B cell (primary cell): ENCODE measurements around the gene SPATA24. TPM values are rescaled to one million over a fixed set of nuclear protein-coding genes. Genes with fewer than 3 reads are reported as not detected.

ENCODE experiments used
- ATAC-seq: fragments of 200-7000 bp; cut with Tn5 transposase; one replicate; pipeline ENCODE4 v1.10.0; 2021; ENCODE audit warnings: low read depth, mild to moderate bottlenecking, moderate number of reproducible peaks, moderate library complexity
- CTCF ChIA-PET: fragments of 350-600 bp; sonication (Branson Sonifier 250); formaldehyde crosslinking; loops from one replicate; lab custom pipeline; 2021; ENCODE audit warnings: antibody characterized with exemption, inconsistent platforms; lab: Charles Lee
- POLR2A ChIA-PET: fragments of 350-600 bp; sonication (Branson Sonifier 250); formaldehyde crosslinking; loops from one replicate; lab custom pipeline; 2021; ENCODE audit warnings: antibody characterized with exemption; lab: Charles Lee
- DNase-seq: peaks from one replicate; pipeline ENCODE4 v3.0.0; 2013
- H2AFZ ChIP-seq: 2 replicates; pipeline ENCODE4 v1.6.1; 2012; ENCODE audit warnings: mild to moderate bottlenecking, low read depth, low read length; ENCODE audit not compliant: insufficient read depth, poor library complexity, severe bottlenecking
- H3K27ac ChIP-seq, 2 donors: 1 replicate in 1 of 2; 2 replicates in 1 of 2; pipeline ENCODE4 v1.5.1; 2012 to 2013; ENCODE audit warnings: low read length in 2 of 2, mild to moderate bottlenecking in 2 of 2, moderate library complexity in 1 of 2
- H3K27me3 ChIP-seq, 4 experiments: fragments of 200-600 bp in 1 of 4; sonication (generic) in 1 of 4; replicated peaks in 1 of 4; 1 replicate in 2 of 4; 2 replicates in 2 of 4; pipeline versions ENCODE4 v1.6.1 to v1.7.0; 2013 to 2016; ENCODE audit warnings: low read length in 3 of 4, mild to moderate bottlenecking in 2 of 4, mixed read lengths in 1 of 4, moderate library complexity in 1 of 4; ENCODE audit not compliant: insufficient read depth in 4 of 4, control insufficient read depth in 3 of 4; ENCODE audit errors: control extremely low read depth in 1 of 4
- H3K36me3 ChIP-seq, 2 experiments: replicated peaks in 1 of 2; 1 replicate in 1 of 2; 2 replicates in 1 of 2; pipeline versions ENCODE4 v1.6.1 to v1.7.1; 2013; ENCODE audit warnings: low read length in 1 of 2; ENCODE audit not compliant: insufficient read depth in 2 of 2, control insufficient read depth in 1 of 2; ENCODE audit errors: control extremely low read depth in 1 of 2, extremely low read depth in 1 of 2
- H3K4me1 ChIP-seq, 2 donors: fragments of 200-600 bp in 1 of 2; sonication (generic) in 1 of 2; 1 replicate in 1 of 2; 2 replicates in 1 of 2; pipeline versions ENCODE4 v1.5.1 to v1.6.1; 2013 to 2017; ENCODE audit warnings: low read length in 2 of 2; ENCODE audit not compliant: control insufficient read depth in 2 of 2, insufficient read depth in 2 of 2
- H3K4me2 ChIP-seq: replicated peaks from 2 replicates; pipeline ENCODE3; 2012; ENCODE audit warnings: mild to moderate bottlenecking, low read depth, low read length; ENCODE audit not compliant: poor library complexity, severe bottlenecking
- H3K4me3 ChIP-seq, 5 experiments: fragments of 200-600 bp in 1 of 5; sonication (generic) in 1 of 5; 1 replicate in 3 of 5; 2 replicates in 2 of 5; pipeline versions ENCODE4 v1.5.1 to v1.7.0; 2011 to 2016; ENCODE audit warnings: low read length in 4 of 5, mild to moderate bottlenecking in 4 of 5, low read depth in 2 of 5, control low read depth in 1 of 5, moderate library complexity in 1 of 5; ENCODE audit not compliant: insufficient read depth in 1 of 5; ENCODE audit errors: control extremely low read depth in 1 of 5, extremely low read depth in 1 of 5
- H3K79me2 ChIP-seq: fragments of 200-600 bp; sonication (generic); one replicate; pipeline ENCODE4 v1.6.0; 2016; ENCODE audit warnings: low read length; ENCODE audit not compliant: control insufficient read depth, insufficient read depth
- H3K9ac ChIP-seq: fragments of 200-600 bp; sonication (generic); 2 replicates; pipeline ENCODE4 v1.6.1; 2017; ENCODE audit warnings: mild to moderate bottlenecking, low read length, moderate library complexity
- H3K9me3 ChIP-seq, 3 donors: one replicate each; pipeline versions ENCODE4 v1.6.1 to v1.7.1; 2013; ENCODE audit warnings: low read length in 2 of 3; ENCODE audit not compliant: control insufficient read depth in 2 of 3, insufficient read depth in 1 of 3; ENCODE audit errors: control extremely low read depth in 1 of 3
- H4K20me1 ChIP-seq: 2 replicates; pipeline ENCODE4 v1.6.0; 2012; ENCODE audit warnings: mild to moderate bottlenecking, low read length; ENCODE audit not compliant: insufficient read depth, control insufficient read depth, poor library complexity, severe bottlenecking
- H3K27ac Mint-ChIP-seq: one replicate; pipeline ENCODE4 v1.8.0; 2021; ENCODE audit warnings: mixed read lengths
- H3K27me3 Mint-ChIP-seq: one replicate; pipeline ENCODE4 v1.8.0; 2021; ENCODE audit warnings: mixed read lengths
- H3K4me1 Mint-ChIP-seq: one replicate; pipeline ENCODE4 v1.8.0; 2021; ENCODE audit warnings: mixed read lengths
- H3K4me3 Mint-ChIP-seq: one replicate; pipeline ENCODE4 v1.8.0; 2021; ENCODE audit warnings: mixed read lengths
- H3K9me3 Mint-ChIP-seq: one replicate; pipeline ENCODE4 v1.8.0; 2022; ENCODE audit warnings: mixed read lengths; ENCODE audit not compliant: insufficient read depth
- EZH2 ChIP-seq: IDR thresholded peaks from 2 replicates; pipeline ENCODE4 v1.6.1; 2012; ENCODE audit warnings: borderline replicate concordance, low read depth, mild to moderate bottlenecking, moderate library complexity, low read length; ENCODE audit not compliant: insufficient read depth, poor library complexity, severe bottlenecking
- WGBS: methylation state at CpG from one replicate; pipeline ENCODE4 v1.1.5; 2013; ENCODE audit warnings: missing lambda C conversion rate; ENCODE audit not compliant: insufficient coverage; 5-methylcytosine and 5-hydroxymethylcytosine counted together
- intact Hi-C: fragments of 100-400 bp; cut with micrococcal nuclease; formaldehyde crosslinking; loops from one replicate; pipeline ENCODE4 v1.10.0; 2022
- polyA plus RNA-seq: library from polyadenylated mRNA; depleted of rRNA; stranded (reverse); fragments of >200 nt; gene quantifications from 2 replicates; pipeline ENCODE4 v1.2.3, GENCODE V29; 2012
- total RNA-seq, 2 donors: library from RNA; stranded (reverse); fragments of 120-200 nt in 1 of 2; gene quantifications; 1 replicate in 1 of 2; 2 replicates in 1 of 2; pipeline versions ENCODE4 v1.2.3 to v1.2.4, GENCODE V29; 2013 to 2022
- TF ChIP-seq, protein P1 (sequence below): fragments of 200-600 bp; IDR thresholded peaks from one replicate; pipeline ENCODE4 v1.8.0; 2022; ENCODE audit warnings: antibody characterized with exemption, mild to moderate bottlenecking

The SPATA24 gene
- total and polyA plus RNA-seq, 2 donors (not counting 1 experiment from before 2014, with no cell fraction given), result 2.0 to 6.4 TPM

DNA sequence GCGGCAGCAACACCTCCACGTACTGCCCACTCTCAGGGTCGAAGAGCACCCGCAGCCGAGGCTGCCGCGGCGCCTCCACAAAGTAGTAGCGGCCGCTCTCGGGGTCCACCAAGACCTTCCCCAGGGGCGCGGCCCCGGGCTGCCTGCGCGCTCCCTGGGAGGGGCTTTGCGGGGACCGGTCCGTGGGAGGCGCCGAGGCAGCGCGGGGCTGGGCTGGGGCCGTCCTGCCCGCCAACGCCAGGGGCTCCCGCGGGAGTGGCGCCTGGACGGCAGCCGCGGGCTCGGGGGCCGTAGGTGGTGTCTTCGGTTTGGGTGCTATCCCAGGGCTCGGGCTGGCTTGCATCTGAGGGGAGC lies 11.6 kb downstream of the SPATA24 start:
- peaks cover 0 to 4% (median 0%) of the 10 kb centered on the region in 3 donors for H3K9me3 ChIP-seq
- peaks cover 7% of the 10 kb centered on the region for H4K20me1 ChIP-seq
- Mint-ChIP-seq H3K27ac (peak overlapping the region; percentile 99), H3K4me3 (peak overlapping the region; percentile 99), H3K27me3 (no peaks in the 10 kb centered on the region), H3K9me3 (no peaks in the 10 kb centered on the region), H3K4me1 (peaks cover 52% of the 10 kb centered on the region)
- H3K36me3 ChIP-seq, result no peaks in the 10 kb centered on the region
- H3K27me3 ChIP-seq, result no peaks in the 10 kb centered on the region
- peak overlapping the region; percentile 70 for H3K9ac ChIP-seq
- CTCF ChIA-PET, result interaction anchor here (0.6 to 3.1 kb wide), 14 partner anchors 11 to 566 kb away, joined by 3 to 16 read pairs (median 4); partner anchors contain the start of genes DNAJC18, MATR3, PAIP2 and SPATA24
- H2AFZ ChIP-seq, result peak overlapping the region; percentile 88
- peak; percentile 11 for ATAC-seq
- 3% methylated on average over 36 of the region's 36 CpGs for WGBS
- H3K4me2 ChIP-seq, result peak overlapping the region; percentile 91
- H3K27ac ChIP-seq, result peak overlapping the region; percentile 86 to 89
- H3K4me3 ChIP-seq, result peak overlapping the region in 4 of 5 experiments; percentile 73 to 90 (median 84)
- POLR2A ChIA-PET, result interaction anchor here (1.4 to 8.4 kb wide), 3 partner anchors 51 to 132 kb away, joined by 6 to 70 read pairs (median 20); partner anchors contain the start of genes MATR3 and PAIP2
- H3K4me1 ChIP-seq, result peaks cover 50 to 66% of the 10 kb centered on the region in 2 donors
- no peak for DNase-seq
- intact Hi-C loops, result loop anchor here (1.0 to 5.0 kb wide), 6 partner anchors 46 to 815 kb away; partner anchors contain the start of genes DNAJC18, HSPA9 and PAIP2
- peaks cover 31% of the 10 kb centered on the region for H3K79me2 ChIP-seq
- TF ChIP-seq, protein P1, sequence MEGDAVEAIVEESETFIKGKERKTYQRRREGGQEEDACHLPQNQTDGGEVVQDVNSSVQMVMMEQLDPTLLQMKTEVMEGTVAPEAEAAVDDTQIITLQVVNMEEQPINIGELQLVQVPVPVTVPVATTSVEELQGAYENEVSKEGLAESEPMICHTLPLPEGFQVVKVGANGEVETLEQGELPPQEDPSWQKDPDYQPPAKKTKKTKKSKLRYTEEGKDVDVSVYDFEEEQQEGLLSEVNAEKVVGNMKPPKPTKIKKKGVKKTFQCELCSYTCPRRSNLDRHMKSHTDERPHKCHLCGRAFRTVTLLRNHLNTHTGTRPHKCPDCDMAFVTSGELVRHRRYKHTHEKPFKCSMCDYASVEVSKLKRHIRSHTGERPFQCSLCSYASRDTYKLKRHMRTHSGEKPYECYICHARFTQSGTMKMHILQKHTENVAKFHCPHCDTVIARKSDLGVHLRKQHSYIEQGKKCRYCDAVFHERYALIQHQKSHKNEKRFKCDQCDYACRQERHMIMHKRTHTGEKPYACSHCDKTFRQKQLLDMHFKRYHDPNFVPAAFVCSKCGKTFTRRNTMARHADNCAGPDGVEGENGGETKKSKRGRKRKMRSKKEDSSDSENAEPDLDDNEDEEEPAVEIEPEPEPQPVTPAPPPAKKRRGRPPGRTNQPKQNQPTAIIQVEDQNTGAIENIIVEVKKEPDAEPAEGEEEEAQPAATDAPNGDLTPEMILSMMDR, result no peak

DNA sequence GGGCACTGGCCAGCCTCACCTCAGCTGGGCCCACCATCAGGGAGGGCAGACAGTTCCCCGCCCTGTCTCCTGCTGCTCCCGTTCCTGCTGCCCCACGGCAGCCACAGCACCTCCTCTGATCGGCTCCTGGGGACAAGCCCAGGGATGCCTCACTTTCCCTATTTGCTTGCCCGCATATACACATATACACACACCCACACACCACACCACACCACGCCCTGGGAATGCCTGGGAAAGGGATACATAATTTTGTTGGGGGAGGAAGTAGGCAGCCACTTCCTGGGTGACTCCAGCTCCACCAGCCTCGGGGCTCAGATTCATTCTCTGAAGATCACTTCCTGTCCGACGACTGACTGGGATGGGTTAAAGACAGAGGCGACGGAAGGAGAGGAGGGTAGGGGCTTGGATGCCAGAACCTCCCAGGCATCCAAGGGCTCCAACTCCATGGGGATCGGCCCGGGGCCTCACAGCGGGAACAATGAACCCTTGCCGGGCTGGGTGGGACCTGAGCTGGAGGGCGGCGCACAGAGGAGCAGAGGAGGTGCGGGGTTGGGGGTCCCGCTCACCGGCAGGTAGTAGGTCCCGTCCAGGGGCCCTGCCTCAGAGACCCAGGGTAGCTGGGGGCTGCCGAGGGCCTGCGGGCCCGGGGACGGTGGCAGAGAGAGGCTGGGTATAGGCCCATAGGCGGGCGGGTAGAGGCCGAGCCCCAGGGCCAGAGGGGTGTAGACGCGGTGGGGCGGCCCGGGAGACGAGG lies 12.1 kb downstream of the SPATA24 start:
- ATAC-seq (no peak), DNase-seq (no peak)
- Histone ChIP-seq H4K20me1 (peaks cover 7% of the 10 kb centered on the region), H3K9me3 (peaks cover 0 to 4% (median 0%) of the 10 kb centered on the region in 3 donors), H3K79me2 (peaks cover 31% of the 10 kb centered on the region), H2AFZ (peak overlapping the region; percentile 88), H3K27ac (peak overlapping the region; percentile 86 to 89), H3K4me3 (peak overlapping the region in 4 of 5 experiments; percentile 73 to 90 (median 84)), H3K4me2 (peak overlapping the region; percentile 91), H3K9ac (peak overlapping the region; percentile 70), H3K36me3 (no peaks in the 10 kb centered on the region), H3K27me3 (no peaks in the 10 kb centered on the region), H3K4me1 (peaks cover 52 to 71% of the 10 kb centered on the region in 2 donors)
- H3K4me3 Mint-ChIP-seq, result peak overlapping the region; percentile 99
- no peaks in the 10 kb centered on the region for H3K9me3 Mint-ChIP-seq
- intact Hi-C loops, result loop anchor here (1.0 to 5.0 kb wide), 6 partner anchors 47 to 814 kb away; partner anchors contain the start of genes DNAJC18, HSPA9 and PAIP2
- 23% methylated on average over 28 of the region's 33 CpGs for WGBS
- peak overlapping the region; percentile 99 for H3K27ac Mint-ChIP-seq
- TF ChIP-seq, protein P1, result no peak
- TF ChIP-seq EZH2, result no peak
- ChIA-PET POLR2A (interaction anchor here (0.7 to 8.4 kb wide), 5 partner anchors 10 to 133 kb away, joined by 5 to 70 read pairs (median 6); partner anchors contain the start of genes MATR3 and PAIP2), CTCF (interaction anchor here (0.6 to 5.3 kb wide), 18 partner anchors 12 to 566 kb away, joined by 3 to 39 read pairs (median 4); partner anchors contain the start of genes DNAJC18, MATR3, PAIP2 and SIL1)
- no peaks in the 10 kb centered on the region for H3K27me3 Mint-ChIP-seq
- peaks cover 56% of the 10 kb centered on the region for H3K4me1 Mint-ChIP-seq
